ENCODE data around the gene CHIT1.

CHIT1 gene

GRCh38 chr1:203207751-203208150 lies 21.7 kb downstream of the CHIT1 start:
- TF ChIP-seq CTCF (IDR thresholded peaks at IDR 0.05; ENCODE audit: low read depth, low read length, missing control alignments): no peak
- H3K4me3 ChIP-seq (ENCODE audit: low read depth, low read length): no peak overlapping the region
- DNase-seq (ENCODE audit: low read depth): no peak

GRCh38 chr1:203206129-203206687 lies 23.3 kb downstream of the CHIT1 start:
- no peak for TF ChIP-seq CTCF (IDR thresholded peaks at IDR 0.05; ENCODE audit: low read depth, low read length, missing control alignments)
- DNase-seq (ENCODE audit: low read depth): no peak

GRCh38 chr1:203204756-203205155 lies 24.7 kb downstream of the CHIT1 start:
- no peak for TF ChIP-seq CTCF (IDR thresholded peaks at IDR 0.05; ENCODE audit: low read depth, low read length, missing control alignments)
- DNase-seq (ENCODE audit: low read depth): no peak
- H3K4me3 ChIP-seq (ENCODE audit: low read depth, low read length): no peak overlapping the region

More at GRCh38 chr1:203206129-203206687, 23.3 kb downstream of the CHIT1 start:
- no peak overlapping the region for H3K4me3 ChIP-seq (ENCODE audit: low read depth, low read length)

GRCh38 chr1:203202431-203203245 lies 26.8 kb downstream of the CHIT1 start:
- no peak for TF ChIP-seq CTCF (IDR thresholded peaks at IDR 0.05; ENCODE audit: low read depth, low read length, missing control alignments)

GRCh38 chr1:203201516-203202205 lies 27.8 kb downstream of the CHIT1 start:
- no peak for TF ChIP-seq CTCF (IDR thresholded peaks at IDR 0.05; ENCODE audit: low read depth, low read length, missing control alignments)
- H3K4me3 ChIP-seq (ENCODE audit: low read depth, low read length): no peak overlapping the region
- DNase-seq (ENCODE audit: low read depth): no peak

More at GRCh38 chr1:203202431-203203245, 26.8 kb downstream of the CHIT1 start:
- DNase-seq (ENCODE audit: low read depth): no peak
- H3K4me3 ChIP-seq (ENCODE audit: low read depth, low read length): no peak overlapping the region

- no peak for TF ChIP-seq CTCF (IDR thresholded peaks at IDR 0.05; ENCODE audit: low read depth, low read length, missing control alignments)
- H3K4me3 ChIP-seq (ENCODE audit: low read depth, low read length): no peak overlapping the region
- DNase-seq (ENCODE audit: low read depth): no peak
These were observed 28.6 kb downstream of the CHIT1 start for GRCh38 chr1:203200916-203201315.

Measured in GM12864 (cell line).